Liver (tissue), 9 donors: ENCODE results near the gene TNS1. TPM values are rescaled to one million over a fixed set of nuclear protein-coding genes. Genes with fewer than 3 reads are reported as not detected.

Source experiments
- DNase-seq: peaks from one replicate; pipeline ENCODE4 v3.0.0-alpha.2; 2017; ENCODE audit warnings: low spot score
- H3K27ac ChIP-seq, 2 donors: one replicate each; pipeline ENCODE4 v1.7.0; 2013; ENCODE audit warnings: inconsistent platforms in 2 of 2, low read length in 2 of 2, control low read depth in 1 of 2, low read depth in 1 of 2, mild to moderate bottlenecking in 1 of 2
- H3K27me3 ChIP-seq, 4 donors: one replicate each; pipeline versions ENCODE4 v1.6.1 to v1.7.0; 2013; ENCODE audit warnings: low read length in 3 of 4, inconsistent platforms in 1 of 4, mild to moderate bottlenecking in 1 of 4, moderate library complexity in 1 of 4; ENCODE audit not compliant: control insufficient read depth in 4 of 4, insufficient read depth in 4 of 4
- H3K36me3 ChIP-seq, 4 donors: one replicate each; pipeline versions ENCODE4 v1.6.1 to v1.7.0; 2013; ENCODE audit warnings: low read length in 3 of 4, mild to moderate bottlenecking in 3 of 4, low read depth in 1 of 4, moderate library complexity in 1 of 4; ENCODE audit not compliant: control insufficient read depth in 4 of 4, insufficient read depth in 3 of 4
- H3K4me1 ChIP-seq, 4 donors: one replicate each; pipeline versions ENCODE4 v1.6.1 to v1.7.0; 2013; ENCODE audit warnings: low read length in 3 of 4, mild to moderate bottlenecking in 3 of 4, moderate library complexity in 1 of 4; ENCODE audit not compliant: control insufficient read depth in 4 of 4, insufficient read depth in 4 of 4
- H3K4me3 ChIP-seq, 3 donors: one replicate each; pipeline versions ENCODE4 v1.6.1 to v1.7.0; 2013; ENCODE audit warnings: low read length in 3 of 3, control low read depth in 1 of 3, low read depth in 1 of 3, mild to moderate bottlenecking in 1 of 3
- H3K9ac ChIP-seq, 2 donors: one replicate each; pipeline ENCODE4 v1.7.0; 2013; ENCODE audit warnings: low read length in 2 of 2, mild to moderate bottlenecking in 2 of 2, moderate library complexity in 2 of 2, control low read depth in 1 of 2, low read depth in 1 of 2
- H3K9me3 ChIP-seq, 4 donors: one replicate each; pipeline versions ENCODE4 v1.6.1 to v1.7.0; 2013; ENCODE audit warnings: low read length in 3 of 4; ENCODE audit not compliant: control insufficient read depth in 4 of 4
- ATF3 ChIP-seq: IDR thresholded peaks from 2 replicates; pipeline ENCODE4 v1.6.1; 2016; ENCODE audit warnings: antibody characterized with exemption
- CTCF ChIP-seq: fragments of 150-350 bp; IDR thresholded peaks from 2 replicates; pipeline ENCODE4 v1.5.1; 2017; ENCODE audit warnings: improper control_type of control experiment, low read depth, low read length; ENCODE audit not compliant: missing input control
- EGR1 ChIP-seq, 2 donors: IDR thresholded peaks; 2 replicates each; pipeline ENCODE4 v1.6.1; 2016 to 2018; ENCODE audit warnings: antibody characterized with exemption in 2 of 2, low read depth in 2 of 2
- FOXA1 ChIP-seq: IDR thresholded peaks from 2 replicates; pipeline ENCODE4 v1.6.1; 2016; ENCODE audit warnings: antibody characterized with exemption
- FOXA2 ChIP-seq: IDR thresholded peaks from 2 replicates; pipeline ENCODE4 v1.6.1; 2016; ENCODE audit warnings: antibody characterized with exemption
- GABPA ChIP-seq, 2 donors: IDR thresholded peaks in 1 of 2; conservative IDR thresholded peaks in 1 of 2; 2 replicates each; pipeline ENCODE4 v1.6.1; 2016; ENCODE audit warnings: antibody characterized with exemption in 2 of 2, mild to moderate bottlenecking in 1 of 2, moderate library complexity in 1 of 2
- HNF4A ChIP-seq, 2 donors: conservative IDR thresholded peaks; 2 replicates each; pipeline ENCODE4 v1.6.1; 2016; ENCODE audit warnings: antibody characterized with exemption in 2 of 2, mild to moderate bottlenecking in 2 of 2
- HNF4G ChIP-seq: IDR thresholded peaks from 2 replicates; pipeline ENCODE4 v1.6.1; 2016; ENCODE audit warnings: antibody characterized with exemption
- JUND ChIP-seq, 2 donors: IDR thresholded peaks; 2 replicates each; pipeline ENCODE4 v1.6.1; 2016; ENCODE audit warnings: antibody characterized with exemption in 2 of 2
- MAX ChIP-seq: IDR thresholded peaks from 2 replicates; pipeline ENCODE4 v1.6.1; 2016; ENCODE audit warnings: antibody characterized with exemption
- NR2F2 ChIP-seq: IDR thresholded peaks from 2 replicates; pipeline ENCODE4 v1.6.1; 2016; ENCODE audit warnings: antibody characterized with exemption
- RAD21 ChIP-seq, 2 donors: IDR thresholded peaks; 2 replicates each; pipeline ENCODE4 v1.6.1; 2016; ENCODE audit warnings: antibody characterized with exemption in 2 of 2, mild to moderate bottlenecking in 2 of 2
- REST ChIP-seq: IDR thresholded peaks from 2 replicates; pipeline ENCODE4 v1.6.1; 2016; ENCODE audit warnings: antibody characterized with exemption, mild to moderate bottlenecking
- RXRA ChIP-seq, 2 donors: IDR thresholded peaks; 2 replicates each; pipeline ENCODE4 v1.6.1; 2017 to 2018; ENCODE audit warnings: antibody characterized with exemption in 2 of 2, mild to moderate bottlenecking in 1 of 2
- SP1 ChIP-seq: IDR thresholded peaks from 2 replicates; pipeline ENCODE4 v1.6.1; 2018; ENCODE audit warnings: antibody characterized with exemption, mild to moderate bottlenecking
- TAF1 ChIP-seq: conservative IDR thresholded peaks from 2 replicates; pipeline ENCODE4 v1.6.1; 2016; ENCODE audit warnings: antibody characterized with exemption, mild to moderate bottlenecking
- YY1 ChIP-seq: IDR thresholded peaks from 2 replicates; pipeline ENCODE4 v1.6.1; 2016; ENCODE audit warnings: antibody characterized with exemption, mild to moderate bottlenecking
- ZBTB33 ChIP-seq: IDR thresholded peaks from 2 replicates; pipeline ENCODE4 v1.6.1; 2016; ENCODE audit warnings: antibody characterized with exemption
- WGBS: extraction: QIAGEN DNeasy Blood & Tissue Kit; methylation state at CpG from one replicate; pipeline ENCODE4 v1.1.7; 2013; 5-methylcytosine and 5-hydroxymethylcytosine counted together
- polyA plus RNA-seq, 2 donors: library from polyadenylated mRNA; stranded (reverse) in 1 of 2; unstranded in 1 of 2; fragments of 200-250 nt in 1 of 2; fragments of >200 nt in 1 of 2; fragmentation: Nextera tagmentation in 1 of 2; extraction: Ambion mirVana in 1 of 2; gene quantifications; one replicate each; pipeline versions ENCODE4 v1.2.1 to v1.2.3, GENCODE V29; 2013 to 2015
- total RNA-seq, 2 donors: library from RNA; depleted of rRNA; stranded (reverse); fragments of >200 nt; gene quantifications; one replicate each; pipeline ENCODE4 v1.2.3, GENCODE V29; 2014
- donor health status: healthy.
- donor health status: healthy.
- donor health status: healthy.
- donor health status: healthy.
- donor health status: healthy.

The TNS1 gene
- total and polyA plus RNA-seq, 4 donors, result 16.3 to 128 (median 57.3) TPM

GRCh38 chr2:217943446-217944321 is 59.1 kb downstream of the TNS1 start (continued):
- peak; percentile 60 for TF ChIP-seq ZBTB33

GRCh38 chr2:217942731-217943335 is 60.0 kb downstream of the TNS1 start:
- no peaks in the 10 kb centered on the region for H3K36me3 ChIP-seq
- H3K9me3 ChIP-seq, result no peaks in the 10 kb centered on the region
- H3K9ac ChIP-seq, result peak overlapping the region; percentile 96 to 97
- 6% methylated on average over 3 of the region's 3 CpGs for WGBS
- DNase-seq, result peak; percentile 60
- peaks cover 19 to 47% (median 44%) of the 10 kb centered on the region in 4 donors for H3K4me1 ChIP-seq
- TF ChIP-seq EGR1 (IDR thresholded peaks at IDR 0.05; ENCODE audit: low read depth in 2 of 2) (peak in 1 of 2 donors; percentile 30), GABPA (IDR thresholded peaks at IDR 0.05 in 1 of 2, conservative IDR thresholded peaks at IDR 0.05 in 1 of 2) (no peak), RXRA (IDR thresholded peaks at IDR 0.05) (peak; percentile 89 to 95), YY1 (peak; percentile 58), HNF4G (no peak), MAX (peak; percentile 58), FOXA2 (no peak), ZBTB33 (peak; percentile 49), FOXA1 (no peak), REST (peak; percentile 81), JUND (IDR thresholded peaks at IDR 0.05) (peak in 1 of 2 donors; percentile 29), TAF1 (peak; percentile 80), ATF3 (no peak), CTCF (no peak), RAD21 (IDR thresholded peaks at IDR 0.05) (peak; percentile 14 to 54), HNF4A (conservative IDR thresholded peaks at IDR 0.05) (peak; percentile 61 to 82), NR2F2 (peak; percentile 65), SP1 (peak; percentile 78)
- H3K27me3 ChIP-seq, result no peaks in the 10 kb centered on the region
- peak overlapping the region; percentile 93 to 99 for H3K27ac ChIP-seq
- H3K4me3 ChIP-seq, result peak overlapping the region; percentile 61 to 99 (median 85)
